IMR-90 (cell line): ENCODE results near the gene TIMM13. TPM values are rescaled to one million over a fixed set of nuclear protein-coding genes. Genes with fewer than 3 reads are reported as not detected.

ENCODE experiments used
- ATAC-seq: fragments of 200-7000 bp; cut with Tn5 transposase; 2 replicates; pipeline ENCODE4 v1.9.1; 2020; ENCODE audit warnings: low read depth, mild to moderate bottlenecking, moderate library complexity
- BruUV-seq: library from RNA; stranded (reverse); fragments of 400-500 nt; replicated peaks from 2 replicates; lab custom pipeline; 2021; lab: Mats Ljungman, UMichigan
- CTCF ChIA-PET: fragments of 300-600 bp; formaldehyde crosslinking; extraction: SDS; loops from one replicate; lab custom pipeline; 2021; ENCODE audit warnings: antibody characterized with exemption; lab: Yijun Ruan, JAX
- POLR2A ChIA-PET: fragments of 300-600 bp; sonication (Branson Sonifier 250); formaldehyde crosslinking; loops from one replicate; lab custom pipeline; 2022; ENCODE audit warnings: antibody characterized with exemption; ENCODE audit not compliant: unreplicated experiment; lab: Charles Lee
- DNase-seq: peaks from one replicate; pipeline ENCODE4 v3.0.0; 2013
- H2AFZ ChIP-seq: replicated peaks from 2 replicates; pipeline ENCODE3; 2013; ENCODE audit warnings: low read length, mild to moderate bottlenecking; ENCODE audit not compliant: poor library complexity
- H2AK5ac ChIP-seq: 2 replicates; pipeline ENCODE4 v1.6.1; 2013; ENCODE audit warnings: low read depth, low read length, inconsistent platforms
- H2AK9ac ChIP-seq: replicated peaks from 2 replicates; pipeline ENCODE3; 2013; ENCODE audit warnings: mild to moderate bottlenecking, low read depth, low read length, moderate library complexity; ENCODE audit not compliant: poor library complexity
- H2BK120ac ChIP-seq: 2 replicates; pipeline ENCODE4 v1.6.1; 2013; ENCODE audit warnings: low read depth, low read length, inconsistent platforms
- H2BK15ac ChIP-seq: 3 replicates; pipeline ENCODE4 v1.6.1; 2013; ENCODE audit warnings: low read depth, low read length, inconsistent platforms
- H2BK20ac ChIP-seq: 2 replicates; pipeline ENCODE4 v1.6.1; 2013; ENCODE audit warnings: low read depth, mild to moderate bottlenecking, inconsistent platforms, low read length, moderate library complexity
- H2BK5ac ChIP-seq: 2 replicates; pipeline ENCODE4 v1.6.1; 2013; ENCODE audit warnings: mild to moderate bottlenecking, low read depth, low read length, inconsistent platforms; ENCODE audit not compliant: poor library complexity, severe bottlenecking
- H3K14ac ChIP-seq: replicated peaks from 2 replicates; pipeline ENCODE4 v1.6.1; 2013; ENCODE audit warnings: low read depth, low read length, inconsistent platforms
- H3K18ac ChIP-seq: 2 replicates; pipeline ENCODE4 v1.6.1; 2013; ENCODE audit warnings: low read depth, low read length, control low read depth
- H3K23ac ChIP-seq: 2 replicates; pipeline ENCODE4 v1.6.1; 2013; ENCODE audit warnings: low read depth, low read length, inconsistent platforms
- H3K27ac ChIP-seq: 2 replicates; pipeline ENCODE4 v1.5.1; 2013; ENCODE audit warnings: mild to moderate bottlenecking, control low read depth, low read length; ENCODE audit not compliant: insufficient read depth
- H3K27me3 ChIP-seq: 2 replicates; pipeline ENCODE4 v1.6.1; 2013; ENCODE audit warnings: low read length; ENCODE audit not compliant: control insufficient read depth, insufficient read depth
- H3K36me3 ChIP-seq: 2 replicates; pipeline ENCODE4 v1.6.1; 2013; ENCODE audit warnings: low read length, mixed read lengths; ENCODE audit not compliant: control insufficient read depth, insufficient read depth
- H3K4ac ChIP-seq: 2 replicates; pipeline ENCODE4 v1.6.1; 2013; ENCODE audit warnings: low read depth, low read length, inconsistent platforms
- H3K4me1 ChIP-seq: 2 replicates; pipeline ENCODE4 v1.6.1; 2013; ENCODE audit warnings: low read length, mixed read lengths; ENCODE audit not compliant: control insufficient read depth, insufficient read depth
- H3K4me2 ChIP-seq: 2 replicates; pipeline ENCODE4 v1.6.1; 2013; ENCODE audit warnings: low read depth, mild to moderate bottlenecking, control low read depth, low read length, moderate library complexity
- H3K4me3 ChIP-seq: 2 replicates; pipeline ENCODE4 v1.5.1; 2013; ENCODE audit warnings: low read depth, mild to moderate bottlenecking, control low read depth, low read length, moderate library complexity; ENCODE audit not compliant: insufficient read depth
- H3K56ac ChIP-seq: 2 replicates; pipeline ENCODE4 v1.6.1; 2013; ENCODE audit warnings: low read length, inconsistent platforms; ENCODE audit not compliant: insufficient read depth; ENCODE audit errors: extremely low read depth
- H3K79me1 ChIP-seq, 2 experiments: 2 replicates each; pipeline ENCODE4 v1.6.1; 2013; ENCODE audit warnings: low read length in 2 of 2, inconsistent platforms in 1 of 2, low read depth in 1 of 2
- H3K9ac ChIP-seq: 2 replicates; pipeline ENCODE4 v1.6.1; 2013; ENCODE audit warnings: low read depth, low read length, control low read depth
- H3K9me1 ChIP-seq: 2 replicates; pipeline ENCODE4 v1.6.1; 2013; ENCODE audit warnings: low read length, inconsistent platforms; ENCODE audit not compliant: insufficient read depth
- H3K9me3 ChIP-seq: 2 replicates; pipeline ENCODE4 v1.6.1; 2013; ENCODE audit warnings: low read length; ENCODE audit not compliant: control insufficient read depth, insufficient read depth
- H4K20me1 ChIP-seq: 2 replicates; pipeline ENCODE4 v1.6.1; 2013; ENCODE audit warnings: low read length, inconsistent platforms; ENCODE audit not compliant: insufficient read depth
- H4K5ac ChIP-seq: 2 replicates; pipeline ENCODE4 v1.6.1; 2013; ENCODE audit warnings: mild to moderate bottlenecking, low read depth, low read length, control low read depth
- H4K8ac ChIP-seq, 2 experiments: 2 replicates each; pipeline ENCODE4 v1.6.1; 2013; ENCODE audit warnings: low read depth in 2 of 2, low read length in 2 of 2, control low read depth in 1 of 2, inconsistent platforms in 1 of 2
- H4K91ac ChIP-seq: 2 replicates; pipeline ENCODE4 v1.6.1; 2013; ENCODE audit warnings: low read depth, low read length, inconsistent platforms; ENCODE audit not compliant: insufficient read depth
- BHLHE40 ChIP-seq: fragments of 150-350 bp; IDR thresholded peaks from 2 replicates; pipeline ENCODE4 v1.6.1; 2016; ENCODE audit warnings: mild to moderate bottlenecking, low read depth, low read length
- CHD1 ChIP-seq: IDR thresholded peaks from 2 replicates; pipeline ENCODE4 v1.6.1; 2012; ENCODE audit warnings: low read depth, low read length, improper control_type of control experiment
- WGBS, 2 experiments: methylation state at CpG; one replicate each; pipeline versions ENCODE4 v1.1.5 to v1.1.7; 2013; ENCODE audit warnings: missing lambda C conversion rate in 2 of 2; ENCODE audit not compliant: insufficient read length in 1 of 2; ENCODE audit errors: extremely low coverage in 2 of 2; 5-methylcytosine and 5-hydroxymethylcytosine counted together
- dilution Hi-C: fragments of 300-500 bp; cut with HindIII; formaldehyde crosslinking; loops from one replicate; pipeline ENCODE4 v1.14.3; 2018; ENCODE audit warnings: low sequenced_read_pairs; ENCODE audit not compliant: unreplicated experiment
- in situ Hi-C: fragments of 300-500 bp; cut with MboI; formaldehyde crosslinking; loops from 3 replicates; pipeline ENCODE4 v1.14.3; 2019; ENCODE audit warnings: low sequenced_read_pairs, inconsistent platforms, mixed read lengths
- intact Hi-C: fragments of 100-400 bp; cut with micrococcal nuclease; formaldehyde crosslinking; loops from 2 replicates; pipeline ENCODE4 v1.10.0; 2022
- polyA plus RNA-seq, 3 experiments: library from polyadenylated mRNA; depleted of rRNA; stranded (reverse); fragments of >200 nt; gene quantifications; 2 replicates each; pipeline ENCODE4 v1.2.3, GENCODE V29; 2012; ENCODE audit warnings: low replicate concordance in 1 of 3
- total RNA-seq: library from RNA; depleted of rRNA; stranded (reverse); fragments of >200 nt; gene quantifications from 2 replicates; pipeline ENCODE4 v1.2.3, GENCODE V29; 2012

Gene TIMM13
- total and polyA plus RNA-seq, 2 of the 4 experiments (the other 2 are of a cell fraction) = 21.0 to 62.3 TPM

GRCh38 chr19:2413629-2414028 is 13.8 kb downstream of the TIMM13 start:
- H2BK120ac ChIP-seq = no peak overlapping the region
- H4K20me1 ChIP-seq = no peaks in the 10 kb centered on the region
- H2BK20ac ChIP-seq = no peak overlapping the region
- no peaks in the 10 kb centered on the region for H3K27me3 ChIP-seq
- no peaks in the 10 kb centered on the region for H3K79me1 ChIP-seq
- dilution Hi-C loops (no loop called here), in situ Hi-C loops (no loop called here), intact Hi-C loops (no loop called here)
- H2AK5ac ChIP-seq = no peak overlapping the region
- peaks cover 9% of the 10 kb centered on the region; the same call in 1 of the 2 replicates for H3K36me3 ChIP-seq
- no peak overlapping the region for H3K4me2 ChIP-seq
- no peak overlapping the region for H4K8ac ChIP-seq
- H2AFZ ChIP-seq = no peak overlapping the region
- BruUV-seq = no TSS peak
- H3K9me1 ChIP-seq = no peaks in the 10 kb centered on the region
- H4K91ac ChIP-seq = no peak overlapping the region
- H3K4me3 ChIP-seq = no peak overlapping the region
- no peaks in the 10 kb centered on the region for H3K4me1 ChIP-seq
- no peak overlapping the region for H2BK5ac ChIP-seq
- no peak overlapping the region for H4K5ac ChIP-seq
- DNase-seq (no peak), ATAC-seq (no peak)
- H3K56ac ChIP-seq = no peak overlapping the region
- no peak overlapping the region for H3K23ac ChIP-seq
- WGBS, 2 experiments = 95% methylated on average over 4 of the region's 16 CpGs; no CpG with 5 or more reads in 1 of the 2 experiments
- POLR2A ChIA-PET = no interaction called here
- H3K9me3 ChIP-seq = peaks cover 14% of the 10 kb centered on the region
- H2BK15ac ChIP-seq = no peak overlapping the region
- H3K18ac ChIP-seq = no peak overlapping the region
- CTCF ChIA-PET = no interaction called here
- H3K14ac ChIP-seq = no peak overlapping the region
- H2AK9ac ChIP-seq = no peak overlapping the region
- no peak for TF ChIP-seq BHLHE40
- TF ChIP-seq CHD1 = no peak
- H3K9ac ChIP-seq = no peak overlapping the region
- H3K4ac ChIP-seq = no peak overlapping the region
- H3K27ac ChIP-seq = no peak overlapping the region
